ENCODE data around the gene ZNF253.
"Not testable (repeated sequence)": the region's sequence is repeated elsewhere in the genome, so short reads cannot be mapped to it uniquely, and the experiment has no call there.

Gene ZNF253

DNA sequence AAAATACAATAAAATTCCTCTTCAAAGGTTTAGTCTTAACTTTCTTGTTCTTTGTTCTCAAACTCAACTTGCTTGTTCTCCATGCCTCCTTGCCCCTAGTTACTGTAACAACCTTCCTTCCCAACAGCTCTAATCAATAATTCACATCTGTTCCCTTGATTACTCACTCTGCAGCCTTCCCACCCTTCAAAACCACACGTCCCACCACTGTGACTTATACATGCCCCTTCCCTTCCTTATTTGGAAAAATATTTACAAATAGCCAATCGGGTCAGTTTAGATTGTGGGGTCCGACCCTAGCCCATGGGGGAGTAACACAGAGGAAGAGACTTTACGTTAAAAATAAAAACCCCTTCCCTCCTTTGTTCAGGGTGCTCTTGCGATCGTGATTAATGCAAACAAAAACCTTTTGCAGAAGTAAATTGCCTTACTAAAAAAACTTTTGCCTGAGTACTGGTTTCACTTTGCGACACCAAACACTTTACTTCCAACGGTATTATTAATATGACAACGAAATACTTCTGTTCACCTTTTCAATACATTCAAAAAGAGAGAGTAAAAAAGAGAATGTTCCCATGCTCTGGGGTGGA is 34.6 kb downstream of the ZNF253 start:
- no peak for FAIRE-seq

DNA sequence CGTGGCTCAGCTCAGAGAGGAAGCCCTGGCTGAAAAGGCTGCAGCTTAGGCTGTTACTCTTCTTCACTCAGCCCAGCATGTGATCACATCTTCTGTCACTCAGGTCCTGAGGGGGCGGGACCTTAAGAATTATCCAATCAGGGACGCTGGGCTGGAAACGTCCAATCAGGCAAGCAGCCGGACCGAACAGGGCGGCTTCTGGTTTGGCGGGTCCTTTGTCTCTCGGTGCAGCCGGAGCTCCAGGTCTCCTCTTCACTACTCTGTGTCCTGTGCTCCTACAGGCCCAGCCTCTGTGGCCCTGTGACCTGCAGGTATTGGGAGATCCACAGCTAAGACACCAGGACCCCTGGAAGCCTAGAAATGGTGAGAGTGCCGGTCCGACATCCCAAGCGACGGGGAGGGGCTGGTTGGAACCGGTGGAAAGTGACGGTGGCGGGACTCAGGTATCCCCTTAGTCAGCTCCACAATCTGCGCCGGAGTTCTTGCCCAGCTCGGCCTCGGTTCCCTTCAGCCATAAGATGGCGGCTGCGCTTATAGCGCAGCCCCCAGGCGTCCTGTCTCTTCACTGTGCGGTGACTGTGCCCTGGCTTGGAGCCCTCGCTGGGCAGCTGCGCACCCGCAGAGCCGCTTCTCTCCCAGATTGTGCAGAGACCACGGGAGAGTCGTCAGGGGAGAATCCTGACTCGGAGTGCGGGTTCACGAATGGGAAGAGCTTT is 35.2 kb downstream of the ZNF253 start, which contains the start of gene ZNF93:
Gene ZNF93, plus strand, starts transcription at position 218 of the 716 bp plus-strand sequence. Its CDS starts 143 bp downstream, at position 361.
- FAIRE-seq, result peak; percentile 60

- FAIRE-seq, result not testable (repeated sequence)
Observed at GRCh38 chr19:19907551-19907950, 41.9 kb downstream of the ZNF253 start.

- no peak for FAIRE-seq
Observed at GRCh38 chr19:19909654-19910053, 44.0 kb downstream of the ZNF253 start.

DNA sequence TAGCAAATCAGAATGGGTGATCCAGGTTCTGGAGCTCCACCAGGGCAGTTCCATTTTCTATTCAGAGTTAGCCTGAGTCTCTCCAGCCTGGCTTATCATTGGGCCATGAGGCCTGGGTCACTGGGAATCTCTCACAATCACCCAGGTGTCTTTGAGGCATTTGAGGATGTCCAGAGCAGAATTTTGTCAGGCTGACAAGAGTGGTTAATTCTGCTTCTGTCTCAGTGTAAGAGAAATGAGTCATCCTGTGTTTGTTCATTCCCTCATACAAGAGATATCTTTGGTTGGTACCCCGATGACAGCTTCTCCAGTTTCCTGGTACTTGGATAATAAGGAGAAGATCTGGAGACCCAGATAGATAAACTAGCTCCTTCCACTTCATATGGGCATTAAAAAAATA is 45.5 kb downstream of the ZNF253 start:
- FAIRE-seq, result no peak

GRCh38 chr19:19914596-19914995 is 48.9 kb downstream of the ZNF253 start:
- FAIRE-seq, result peak; percentile 57

DNA sequence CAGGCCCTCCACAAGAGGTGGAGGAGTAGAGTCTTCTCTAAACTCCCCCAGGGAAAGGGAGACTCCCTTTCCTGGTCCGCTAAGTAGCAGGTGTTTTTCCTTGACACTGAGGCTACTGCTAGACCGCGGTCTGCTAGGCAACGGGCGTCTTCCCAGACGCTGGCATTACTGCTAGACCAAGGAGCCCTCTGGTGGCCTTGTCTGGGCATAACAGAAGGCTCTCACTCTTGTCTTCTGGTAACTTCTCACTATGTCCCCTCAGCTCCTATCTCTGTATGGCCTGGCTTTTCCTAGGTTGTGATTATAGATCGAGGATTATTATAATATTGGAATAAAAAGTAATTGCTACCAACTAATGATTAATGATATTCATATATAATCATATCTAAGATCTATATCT is 64.7 kb downstream of the ZNF253 start:
- FAIRE-seq, result not testable (repeated sequence)

- not testable (repeated sequence) for FAIRE-seq
Observed at GRCh38 chr19:19933432-19934314, 68.0 kb downstream of the ZNF253 start.

DNA sequence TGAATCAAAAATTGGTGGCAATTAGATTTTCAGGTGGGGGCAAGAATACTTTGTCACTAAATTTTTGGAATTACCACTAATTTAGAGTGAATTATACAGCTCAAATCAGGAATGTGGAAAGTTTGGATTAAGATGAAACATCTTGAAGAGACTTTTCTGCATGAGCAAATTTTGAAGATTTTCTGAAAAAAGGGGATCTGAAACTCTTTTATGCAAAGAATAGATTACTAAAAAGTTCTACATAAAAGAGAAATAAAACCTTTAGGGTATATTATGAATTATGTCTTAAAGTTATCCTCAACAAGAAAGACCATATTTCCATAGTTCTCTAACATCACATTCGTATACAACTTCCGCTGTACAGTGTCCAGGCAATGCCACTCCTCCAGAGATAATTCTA is 71.7 kb downstream of the ZNF253 start:
- no peak for FAIRE-seq

- no peak for FAIRE-seq
Observed at GRCh38 chr19:19938449-19938848, 72.8 kb downstream of the ZNF253 start.

GRCh38 chr19:19943848-19944582 is 78.3 kb downstream of the ZNF253 start:
- no peak for FAIRE-seq
